ENCODE results near the gene ADIPOQ. TPM values are rescaled to one million over a fixed set of nuclear protein-coding genes. Genes with fewer than 3 reads are reported as not detected.
"Not testable (repeated sequence)": the region's sequence is repeated elsewhere in the genome, so short reads cannot be mapped to it uniquely, and the experiment has no call there.

ADIPOQ gene
- total and polyA plus RNA-seq, 2 of the 13 experiments (the other 11 are each of a cell fraction or from before 2014, with no cell fraction given): not detected

DNA sequence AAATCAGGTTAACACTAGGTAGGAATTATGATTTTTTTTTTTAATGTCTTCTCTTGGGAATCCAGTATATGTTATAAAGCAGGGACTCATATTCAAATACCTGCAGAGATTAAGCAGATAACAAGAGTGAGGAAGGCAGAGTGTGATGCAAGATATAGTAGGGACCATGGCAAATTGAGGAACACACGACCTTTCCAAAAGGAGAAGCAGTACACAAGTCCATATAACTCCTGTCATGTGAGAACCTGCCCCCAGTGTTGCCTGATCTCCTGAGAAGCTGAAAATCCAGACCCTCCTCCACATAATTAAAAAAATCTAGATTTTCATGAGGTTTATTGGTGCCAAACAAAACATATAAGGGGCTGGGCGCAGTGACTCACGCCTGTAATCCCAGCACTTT is 39.8 kb upstream of the ADIPOQ start:
- H4K20me1 ChIP-seq (ENCODE audit: insufficient read depth, low read length): no peaks in the 10 kb centered on the region
- H3K4me1 ChIP-seq (ENCODE audit: insufficient read depth, low read length): peaks cover 25% of the 10 kb centered on the region
- no peak overlapping the region for H2AFZ ChIP-seq (ENCODE audit: low read length)
- no TSS peak for BruUV-seq (replicated peaks)
- no peak overlapping the region for H3K9ac ChIP-seq (ENCODE audit: insufficient read depth, low read depth, low read length)
- in situ Hi-C loops (cut with HindIII; ENCODE audit: extremely low pct_ligation_motif_present, low pct_unique_long_range_greater_than_20kb): loop anchor here (25.0 kb wide), 2 partner anchors 540 to 815 kb away; no protein-coding TSS in a partner anchor
- no peak overlapping the region for H3K4me3 ChIP-seq (replicated peaks in 1 of 3; ENCODE audit: insufficient read depth in 1 of 3, low read depth in 2 of 3, low read length in 3 of 3)
- ATAC-seq: no peak
- H3K9me3 ChIP-seq (ENCODE audit: low read length): no peaks in the 10 kb centered on the region
- no peak for DNase-seq (ENCODE audit: low spot score)
- H3K27ac ChIP-seq (ENCODE audit: extremely low read length, insufficient read depth, low read length): no peak overlapping the region
- FAIRE-seq: no peak
- POLR2A ChIA-PET: no interaction called here
- CTCF ChIA-PET (ENCODE audit: low intra/inter-chr PET ratio, low total read pairs): no interaction called here
- H3K79me2 ChIP-seq (ENCODE audit: insufficient read depth, low read length): peaks cover 19% of the 10 kb centered on the region
- peaks cover 6 to 45% of the 10 kb centered on the region in 2 experiments for H3K36me3 ChIP-seq (replicated peaks in 1 of 2; ENCODE audit: control insufficient read depth in 1 of 2, insufficient read depth in 2 of 2, low read length in 2 of 2)
- TF ChIP-seq ZMYM3 (CRISPR knock-in tag; IDR thresholded peaks at IDR 0.05): no peak
- TF ChIP-seq NFIC (IDR thresholded peaks at IDR 0.05; ENCODE audit: low read length): no peak
- TF ChIP-seq NONO (IDR thresholded peaks at IDR 0.05): no peak
- TF ChIP-seq NONO (CRISPR knock-in tag; conservative IDR thresholded peaks at IDR 0.05): no peak
- TF ChIP-seq ZNF460 (CRISPR knock-in tag; IDR thresholded peaks at IDR 0.05; ENCODE audit: borderline replicate concordance): no peak
- TF ChIP-seq ZNF550 (CRISPR knock-in tag; IDR thresholded peaks at IDR 0.05; ENCODE audit: borderline replicate concordance): no peak
- TF ChIP-seq DMAP1 (CRISPR knock-in tag; IDR thresholded peaks at IDR 0.05): no peak
- intact Hi-C loops (cut with micrococcal nuclease; ENCODE audit: unreplicated experiment): no loop called here
- WGBS (ENCODE audit: low lambda C conversion rate): 98% methylated on average over 3 of the region's 3 CpGs
- no peak overlapping the region for H3K4me2 ChIP-seq (ENCODE audit: low read depth, low read length)
- H3K27me3 ChIP-seq (ENCODE audit: control insufficient read depth in 1 of 2, insufficient read depth in 2 of 2, low read length in 2 of 2): no peaks in the 10 kb centered on the region; a peak in 1 of 5 replicates

DNA sequence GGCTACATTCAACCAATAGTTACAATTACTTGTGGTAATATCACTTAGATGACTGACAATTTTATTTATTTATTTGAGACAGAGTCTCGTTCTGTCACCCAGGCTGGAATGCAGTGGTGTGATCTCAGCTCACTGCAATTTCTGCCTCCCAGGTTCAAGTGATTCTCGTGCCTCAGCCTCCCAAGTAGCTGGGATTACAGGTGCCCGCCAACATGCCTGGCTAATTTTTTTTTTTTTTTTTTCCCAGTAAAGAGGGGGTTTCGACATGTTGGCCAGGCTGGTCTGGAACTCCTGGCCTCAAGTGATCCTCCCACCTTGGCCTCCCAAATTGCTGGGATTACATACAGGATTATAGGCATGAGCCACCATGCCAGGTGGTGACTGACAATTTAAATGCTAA is 39.1 kb upstream of the ADIPOQ start:
- H3K4me3 ChIP-seq (replicated peaks in 1 of 3; ENCODE audit: insufficient read depth in 1 of 3, low read depth in 2 of 3, low read length in 3 of 3); POLR2A ChIA-PET; intact Hi-C loops (cut with micrococcal nuclease; ENCODE audit: unreplicated experiment); H3K9ac ChIP-seq (ENCODE audit: insufficient read depth, low read depth, low read length); H3K27ac ChIP-seq (ENCODE audit: extremely low read length, insufficient read depth, low read length); H3K4me2 ChIP-seq (ENCODE audit: low read depth, low read length); H2AFZ ChIP-seq (ENCODE audit: low read length); H3K27me3 ChIP-seq (ENCODE audit: control insufficient read depth in 1 of 2, insufficient read depth in 2 of 2, low read length in 2 of 2); ATAC-seq; BruUV-seq (replicated peaks); FAIRE-seq; H4K20me1 ChIP-seq (ENCODE audit: insufficient read depth, low read length); DNase-seq (ENCODE audit: low spot score); H3K9me3 ChIP-seq (ENCODE audit: low read length); CTCF ChIA-PET (ENCODE audit: low intra/inter-chr PET ratio, low total read pairs): not testable (repeated sequence)
- peaks cover 28% of the 10 kb centered on the region for H3K4me1 ChIP-seq (ENCODE audit: insufficient read depth, low read length)
- peaks cover 19% of the 10 kb centered on the region for H3K79me2 ChIP-seq (ENCODE audit: insufficient read depth, low read length)
- in situ Hi-C loops (cut with HindIII; ENCODE audit: extremely low pct_ligation_motif_present, low pct_unique_long_range_greater_than_20kb): loop anchor here (25.0 kb wide), 2 partner anchors 541 to 816 kb away; no protein-coding TSS in a partner anchor
- WGBS (ENCODE audit: low lambda C conversion rate): 91% methylated on average over 4 of the region's 4 CpGs
- peaks cover 3 to 39% of the 10 kb centered on the region in 2 experiments for H3K36me3 ChIP-seq (replicated peaks in 1 of 2; ENCODE audit: control insufficient read depth in 1 of 2, insufficient read depth in 2 of 2, low read length in 2 of 2)
